A673 (cell line): ENCODE data around the gene C9orf153.

Experiments used
- CTCF ChIP-seq: fragments of 300-800, 200-600 bp; sonication (generic); conservative IDR thresholded peaks from 2 replicates; pipeline ENCODE4 v1.5.1; 2017; ENCODE audit warnings: low read depth, mild to moderate bottlenecking, antibody characterized with exemption, low read length, moderate library complexity, mixed read lengths
- EZH2 ChIP-seq: fragments of 200-600 bp; sonication (generic); IDR thresholded peaks from 2 replicates; pipeline ENCODE4 v1.6.1; 2017; ENCODE audit warnings: borderline replicate concordance, low read depth, mild to moderate bottlenecking, mixed read lengths, antibody characterized with exemption, low read length; ENCODE audit not compliant: poor library complexity, severe bottlenecking

- TF ChIP-seq CTCF (no peak), EZH2 (no peak)
These were observed 52.3 kb downstream of the C9orf153 start for GRCh38 chr9:86207193-86207592.
